ENCODE data around the gene KCNJ6.

DNA sequence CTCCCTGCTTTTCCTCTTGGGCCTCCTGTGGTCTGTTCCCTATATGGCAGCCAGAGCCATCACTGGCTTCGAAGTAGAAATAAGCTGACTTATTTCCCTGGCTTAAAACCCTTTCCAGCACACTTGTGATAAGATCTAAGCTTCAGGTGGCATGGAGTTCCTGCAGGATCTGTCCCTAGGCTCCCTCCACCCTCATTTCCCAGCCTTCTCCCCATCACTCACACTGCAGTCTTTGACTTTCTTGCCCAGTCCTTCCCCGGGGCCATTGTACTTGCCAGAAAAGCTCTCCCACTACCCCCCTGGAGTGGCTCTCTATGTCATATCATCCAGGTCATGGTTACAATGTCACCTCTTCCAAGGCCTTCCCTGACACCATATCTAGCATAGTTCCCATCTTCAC, 55.8 kb downstream of the KCNJ6 start:
- TF ChIP-seq, protein P1, sequence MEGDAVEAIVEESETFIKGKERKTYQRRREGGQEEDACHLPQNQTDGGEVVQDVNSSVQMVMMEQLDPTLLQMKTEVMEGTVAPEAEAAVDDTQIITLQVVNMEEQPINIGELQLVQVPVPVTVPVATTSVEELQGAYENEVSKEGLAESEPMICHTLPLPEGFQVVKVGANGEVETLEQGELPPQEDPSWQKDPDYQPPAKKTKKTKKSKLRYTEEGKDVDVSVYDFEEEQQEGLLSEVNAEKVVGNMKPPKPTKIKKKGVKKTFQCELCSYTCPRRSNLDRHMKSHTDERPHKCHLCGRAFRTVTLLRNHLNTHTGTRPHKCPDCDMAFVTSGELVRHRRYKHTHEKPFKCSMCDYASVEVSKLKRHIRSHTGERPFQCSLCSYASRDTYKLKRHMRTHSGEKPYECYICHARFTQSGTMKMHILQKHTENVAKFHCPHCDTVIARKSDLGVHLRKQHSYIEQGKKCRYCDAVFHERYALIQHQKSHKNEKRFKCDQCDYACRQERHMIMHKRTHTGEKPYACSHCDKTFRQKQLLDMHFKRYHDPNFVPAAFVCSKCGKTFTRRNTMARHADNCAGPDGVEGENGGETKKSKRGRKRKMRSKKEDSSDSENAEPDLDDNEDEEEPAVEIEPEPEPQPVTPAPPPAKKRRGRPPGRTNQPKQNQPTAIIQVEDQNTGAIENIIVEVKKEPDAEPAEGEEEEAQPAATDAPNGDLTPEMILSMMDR (IDR thresholded peaks at IDR 0.05; ENCODE audit: insufficient read depth, low read length, poor library complexity, severe bottlenecking) = no peak
- no peak for TF ChIP-seq EZH2phosphoT487 (conservative IDR thresholded peaks at IDR 0.05; ENCODE audit: low read length)

All from SU-DHL-6 (cell line).